MM.1S (cell line): Measurements from ENCODE around the gene ASNS.

Experiments
- DNase-seq: peaks from one replicate; pipeline ENCODE4 v3.0.0-alpha.2; 2015
- H2AFZ ChIP-seq: fragments of 300-600 bp; sonication (generic); 2 replicates; pipeline ENCODE4 v1.6.0; 2016; ENCODE audit warnings: antibody characterized with exemption, low read length
- H3F3A ChIP-seq: fragments of 300-600 bp; sonication (generic); 2 replicates; pipeline ENCODE4 v1.6.1; 2016; ENCODE audit warnings: mild to moderate bottlenecking, antibody characterized with exemption, low read length, moderate library complexity, mixed read lengths; ENCODE audit not compliant: insufficient read depth
- H3K27ac ChIP-seq: fragments of 300-600 bp; sonication (generic); 2 replicates; pipeline ENCODE4 v1.5.1; 2016; ENCODE audit warnings: mild to moderate bottlenecking, low read length
- H3K27me3 ChIP-seq: fragments of 300-600 bp; sonication (generic); replicated peaks from 2 replicates; pipeline ENCODE4 v1.6.0; 2016; ENCODE audit warnings: low read length; ENCODE audit not compliant: insufficient read depth
- H3K36me3 ChIP-seq: fragments of 300-600 bp; sonication (generic); replicated peaks from 2 replicates; pipeline ENCODE4 v1.6.1; 2016; ENCODE audit warnings: mild to moderate bottlenecking, low read length, mixed read lengths; ENCODE audit not compliant: insufficient read depth
- H3K4me1 ChIP-seq: fragments of 300-600 bp; sonication (generic); 2 replicates; pipeline ENCODE4 v1.6.1; 2016; ENCODE audit warnings: low read length, mixed read lengths
- H3K4me2 ChIP-seq: fragments of 300-600 bp; sonication (generic); 2 replicates; pipeline ENCODE4 v1.6.0; 2016; ENCODE audit warnings: low read depth, low read length
- H3K4me3 ChIP-seq: fragments of 300-600 bp; sonication (generic); 2 replicates; pipeline ENCODE4 v1.5.1; 2016; ENCODE audit warnings: low read length, mixed read lengths
- H3K79me2 ChIP-seq: fragments of 300-600 bp; sonication (generic); 2 replicates; pipeline ENCODE4 v1.6.1; 2016; ENCODE audit warnings: mixed run types, low read length, mixed read lengths
- H3K9ac ChIP-seq: fragments of 300-600 bp; sonication (generic); 2 replicates; pipeline ENCODE4 v1.6.1; 2016; ENCODE audit warnings: low read length, mixed read lengths
- H3K9me2 ChIP-seq: fragments of 300-600 bp; sonication (generic); replicated peaks from 2 replicates; pipeline ENCODE4 v1.6.1; 2016; ENCODE audit warnings: mild to moderate bottlenecking, low read length, mixed read lengths; ENCODE audit not compliant: insufficient read depth
- H3K9me3 ChIP-seq: fragments of 300-600 bp; sonication (generic); replicated peaks from 2 replicates; pipeline ENCODE4 v1.6.1; 2016; ENCODE audit warnings: mild to moderate bottlenecking, low read length, mixed read lengths; ENCODE audit not compliant: insufficient read depth
- H4K20me1 ChIP-seq: fragments of 300-600 bp; sonication (generic); 2 replicates; pipeline ENCODE4 v1.6.1; 2016; ENCODE audit warnings: mild to moderate bottlenecking, low read length, moderate library complexity, mixed read lengths; ENCODE audit not compliant: insufficient read depth
- EZH2 ChIP-seq: fragments of 300-600 bp; sonication (generic); optimal IDR thresholded peaks from 2 replicates; pipeline ENCODE3; 2017; ENCODE audit warnings: low read depth, mild to moderate bottlenecking, antibody characterized with exemption, low read length, mixed read lengths
- EZH2phosphoT487 ChIP-seq: fragments of 300-600 bp; sonication (generic); IDR thresholded peaks from 2 replicates; pipeline ENCODE4 v1.6.1; 2018; ENCODE audit warnings: antibody characterized with exemption, low read length
- TF ChIP-seq, protein P1 (sequence below): fragments of 300-600 bp; sonication (generic); IDR thresholded peaks from 2 replicates; pipeline ENCODE4 v1.5.1; 2016; ENCODE audit warnings: antibody characterized with exemption, low read length, mixed read lengths

ASNS gene

DNA sequence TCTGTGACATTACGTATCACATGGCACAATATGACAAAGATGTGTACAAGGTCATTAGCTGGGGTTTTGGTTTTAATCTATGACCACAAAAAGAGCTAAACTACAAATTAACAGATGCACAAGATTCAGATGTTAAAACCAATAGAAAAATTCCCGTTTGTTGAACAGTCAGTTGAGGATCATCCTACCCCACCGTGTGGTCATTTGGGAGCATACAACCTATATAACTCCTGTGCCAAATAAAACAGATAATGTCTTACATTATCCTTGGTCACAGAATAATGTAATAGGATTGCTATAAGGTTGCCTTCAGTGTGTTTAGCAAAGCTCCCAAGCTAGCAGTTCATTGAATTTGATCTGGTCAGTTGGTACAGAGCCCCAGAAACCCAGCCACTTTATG lies 28.2 kb downstream of the ASNS start:
- Histone ChIP-seq H3K27ac (no peak overlapping the region), H3K27me3 (no peaks in the 10 kb centered on the region), H3K4me1 (no peaks in the 10 kb centered on the region), H3K9me3 (no peaks in the 10 kb centered on the region), H3K9me2 (no peaks in the 10 kb centered on the region), H3K79me2 (no peaks in the 10 kb centered on the region), H3K36me3 (no peaks in the 10 kb centered on the region), H3F3A (no peaks in the 10 kb centered on the region), H3K4me2 (no peak overlapping the region), H2AFZ (no peak overlapping the region), H4K20me1 (no peaks in the 10 kb centered on the region), H3K9ac (no peak overlapping the region), H3K4me3 (no peak overlapping the region)
- no peak for DNase-seq
- TF ChIP-seq EZH2, result no peak
- TF ChIP-seq, protein P1, sequence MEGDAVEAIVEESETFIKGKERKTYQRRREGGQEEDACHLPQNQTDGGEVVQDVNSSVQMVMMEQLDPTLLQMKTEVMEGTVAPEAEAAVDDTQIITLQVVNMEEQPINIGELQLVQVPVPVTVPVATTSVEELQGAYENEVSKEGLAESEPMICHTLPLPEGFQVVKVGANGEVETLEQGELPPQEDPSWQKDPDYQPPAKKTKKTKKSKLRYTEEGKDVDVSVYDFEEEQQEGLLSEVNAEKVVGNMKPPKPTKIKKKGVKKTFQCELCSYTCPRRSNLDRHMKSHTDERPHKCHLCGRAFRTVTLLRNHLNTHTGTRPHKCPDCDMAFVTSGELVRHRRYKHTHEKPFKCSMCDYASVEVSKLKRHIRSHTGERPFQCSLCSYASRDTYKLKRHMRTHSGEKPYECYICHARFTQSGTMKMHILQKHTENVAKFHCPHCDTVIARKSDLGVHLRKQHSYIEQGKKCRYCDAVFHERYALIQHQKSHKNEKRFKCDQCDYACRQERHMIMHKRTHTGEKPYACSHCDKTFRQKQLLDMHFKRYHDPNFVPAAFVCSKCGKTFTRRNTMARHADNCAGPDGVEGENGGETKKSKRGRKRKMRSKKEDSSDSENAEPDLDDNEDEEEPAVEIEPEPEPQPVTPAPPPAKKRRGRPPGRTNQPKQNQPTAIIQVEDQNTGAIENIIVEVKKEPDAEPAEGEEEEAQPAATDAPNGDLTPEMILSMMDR, result peak; percentile 18

DNA sequence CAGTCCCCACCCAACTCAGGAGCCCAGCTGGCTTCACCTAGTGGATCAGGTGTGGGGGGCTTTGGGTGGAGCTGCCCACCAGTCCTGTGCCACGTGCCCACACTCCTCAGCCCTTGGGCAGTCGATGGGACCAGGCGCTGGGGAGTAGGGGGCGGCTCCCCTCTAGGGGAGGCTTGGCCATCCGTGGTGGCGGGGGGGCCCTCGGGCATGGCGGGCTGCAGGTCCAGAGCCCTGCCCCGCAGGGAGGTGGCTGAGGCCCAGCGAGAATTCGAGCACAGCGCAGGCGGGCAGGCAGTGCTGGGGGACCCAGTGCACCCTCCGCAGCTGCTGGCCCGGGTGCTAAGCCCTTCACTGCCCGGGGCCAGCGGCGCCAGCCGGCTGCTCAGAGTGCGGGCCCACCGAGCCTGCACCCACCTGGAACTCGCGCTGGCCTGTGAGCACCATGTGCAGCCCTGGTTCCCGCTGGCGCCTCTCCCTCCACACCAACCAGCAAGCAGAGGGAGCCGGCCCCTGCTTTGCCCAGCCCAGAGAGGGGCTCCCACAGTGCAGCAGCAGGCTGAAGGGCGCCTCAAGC lies 29.3 kb downstream of the ASNS start:
- DNase-seq, result no peak
- no peak overlapping the region for H3K4me2 ChIP-seq

DNA sequence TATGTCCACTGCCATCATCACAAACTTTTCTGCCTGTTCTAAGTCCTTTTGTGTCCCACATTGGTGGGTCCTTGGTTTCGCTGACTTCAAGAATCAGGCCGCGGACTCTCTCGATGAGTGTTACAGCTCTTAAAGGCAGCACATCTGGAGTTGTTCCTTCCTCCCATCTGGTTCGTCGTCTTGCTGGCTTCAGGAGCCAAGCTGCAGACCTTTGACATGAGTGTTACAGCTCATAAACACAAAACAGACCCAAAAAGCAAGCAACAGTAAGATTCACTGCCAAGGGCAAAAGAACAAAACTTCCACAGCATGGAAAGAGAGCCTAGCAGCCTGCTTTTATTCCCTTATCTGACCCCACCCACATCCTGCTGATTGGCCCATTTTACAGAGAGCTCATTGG lies 30.2 kb downstream of the ASNS start:
- Histone ChIP-seq H3K36me3 (no peaks in the 10 kb centered on the region), H3K9ac (no peak overlapping the region), H3K9me3 (no peaks in the 10 kb centered on the region), H3K4me3 (no peak overlapping the region), H4K20me1 (no peaks in the 10 kb centered on the region), H3K27me3 (no peaks in the 10 kb centered on the region), H3K27ac (no peak overlapping the region), H2AFZ (no peak overlapping the region), H3K79me2 (no peaks in the 10 kb centered on the region), H3K4me2 (no peak overlapping the region), H3K9me2 (no peaks in the 10 kb centered on the region), H3K4me1 (no peaks in the 10 kb centered on the region), H3F3A (no peaks in the 10 kb centered on the region)
- no peak for TF ChIP-seq EZH2phosphoT487
- TF ChIP-seq EZH2, result no peak
- TF ChIP-seq, protein P1, result no peak
- no peak for DNase-seq

More for the DNA sequence above, 29.3 kb downstream of the ASNS start:
- Histone ChIP-seq H2AFZ (no peak overlapping the region), H3K9me3 (no peaks in the 10 kb centered on the region), H3K9me2 (no peaks in the 10 kb centered on the region), H3K4me3 (no peak overlapping the region), H3K4me1 (no peaks in the 10 kb centered on the region), H3K9ac (no peak overlapping the region), H4K20me1 (no peaks in the 10 kb centered on the region), H3K36me3 (no peaks in the 10 kb centered on the region), H3K27me3 (no peaks in the 10 kb centered on the region), H3K27ac (no peak overlapping the region), H3K79me2 (no peaks in the 10 kb centered on the region), H3F3A (no peaks in the 10 kb centered on the region)
- TF ChIP-seq, protein P1, result no peak
- no peak for TF ChIP-seq EZH2phosphoT487
- no peak for TF ChIP-seq EZH2
